T-helper 1 cell (primary cell): ENCODE measurements around the gene PAX6.
A peak's percentile ranks its signal among the peaks of the same experiment; 100 is the strongest.

Experiments used
- DNase-seq, 5 donors: peaks; one replicate each; pipeline ENCODE4 v3.0.0-alpha.2; 2012 to 2020
- total RNA-seq, 4 donors: gene quantifications; one replicate each; lab custom pipeline; 2026; lab: John Stamatoyannopoulos, UW

The PAX6 gene
- total RNA-seq = 0 to 0.08 (median 0) reads per million in 4 donors

GRCh38 chr11:31810779-31811647 lies at the start of gene PAX6:
Gene PAX6 (minus strand): TSS chr11:31811322. CDS start chr11:31806411, 4,911 bp downstream.
- peak in 1 of 5 donors; percentile 30 for DNase-seq

DNA sequence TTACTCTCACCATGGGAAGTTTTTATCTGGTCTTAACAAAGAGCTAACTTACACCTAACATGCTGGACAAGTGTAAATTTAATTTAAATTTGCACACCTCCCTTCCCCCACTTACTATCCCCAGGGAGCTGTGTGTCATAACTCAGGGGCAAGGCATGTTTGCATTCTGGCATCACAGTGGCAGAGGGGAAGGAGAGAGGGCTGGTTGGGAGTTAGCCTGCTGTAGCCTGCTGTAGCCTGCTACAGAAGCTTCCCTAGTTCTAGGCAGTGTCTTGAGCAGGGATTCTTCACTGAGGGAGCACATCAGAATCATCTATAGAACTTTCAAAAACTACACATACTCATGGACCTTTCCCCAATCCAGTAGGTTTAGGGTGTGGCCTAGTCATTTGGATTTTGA lies 49.3 kb upstream of the PAX6 start:
- DNase-seq = no peak

GRCh38 chr11:31856248-31856647 lies 45.1 kb upstream of the PAX6 start:
- DNase-seq = no peak

GRCh38 chr11:31855466-31855865 lies 44.3 kb upstream of the PAX6 start:
- no peak for DNase-seq

DNA sequence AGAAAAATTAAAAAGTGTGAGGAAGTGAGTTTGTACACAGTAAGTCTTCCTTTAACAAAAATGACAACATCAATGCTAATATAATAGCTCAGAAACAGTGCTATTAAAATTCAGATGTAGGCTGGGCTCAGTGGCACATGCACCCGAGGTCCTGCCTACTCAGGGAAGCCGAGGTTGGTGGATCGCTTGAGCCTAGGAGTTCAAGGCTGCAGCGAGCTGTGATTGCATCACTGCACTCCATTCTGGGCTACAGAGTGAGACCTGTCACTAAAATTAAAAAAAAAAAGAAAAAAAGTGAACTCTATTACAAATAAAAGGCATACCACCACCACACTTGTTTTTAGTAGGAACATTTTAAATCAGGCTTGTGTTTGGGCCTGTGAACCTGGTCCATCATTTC lies 39.2 kb upstream of the PAX6 start:
- no peak for DNase-seq

DNA sequence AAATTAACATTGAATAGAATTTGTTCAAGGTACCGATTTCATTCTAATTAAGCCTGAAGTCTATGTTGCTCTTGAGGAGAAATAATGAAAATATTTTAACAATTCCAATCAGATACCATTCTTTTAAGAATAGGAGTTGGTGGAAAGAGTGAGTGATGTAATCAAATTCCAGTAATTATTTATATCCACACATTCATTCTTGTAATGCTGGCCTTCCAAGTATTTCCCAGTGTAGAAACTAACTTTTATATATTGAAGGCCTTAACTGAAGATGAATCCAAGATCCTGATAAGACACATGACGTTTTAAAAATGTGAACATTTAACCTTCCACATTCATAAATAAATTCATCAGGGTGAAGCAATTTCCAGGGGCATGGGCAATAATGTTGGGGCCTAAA lies 36.6 kb upstream of the PAX6 start:
- no peak for DNase-seq

DNA sequence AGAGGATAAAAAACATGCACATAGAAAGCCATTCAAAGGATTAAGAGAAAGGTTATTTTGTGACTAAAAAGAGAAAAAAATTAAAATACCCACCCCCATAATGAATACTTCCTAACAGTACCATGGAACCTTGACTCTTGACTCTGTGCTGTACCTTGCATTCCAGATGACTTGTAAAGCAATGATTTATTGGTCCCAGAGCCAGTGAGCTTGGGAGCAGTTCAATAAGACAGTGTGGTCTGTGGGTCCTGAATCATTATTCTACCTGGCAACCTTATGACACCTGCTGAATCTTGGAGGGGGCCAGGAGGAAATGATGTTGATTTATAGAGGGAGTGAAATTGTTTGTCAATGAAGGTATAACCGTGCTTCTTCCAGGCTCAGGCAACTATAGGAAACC lies 34.2 kb upstream of the PAX6 start:
- no peak for DNase-seq

DNA sequence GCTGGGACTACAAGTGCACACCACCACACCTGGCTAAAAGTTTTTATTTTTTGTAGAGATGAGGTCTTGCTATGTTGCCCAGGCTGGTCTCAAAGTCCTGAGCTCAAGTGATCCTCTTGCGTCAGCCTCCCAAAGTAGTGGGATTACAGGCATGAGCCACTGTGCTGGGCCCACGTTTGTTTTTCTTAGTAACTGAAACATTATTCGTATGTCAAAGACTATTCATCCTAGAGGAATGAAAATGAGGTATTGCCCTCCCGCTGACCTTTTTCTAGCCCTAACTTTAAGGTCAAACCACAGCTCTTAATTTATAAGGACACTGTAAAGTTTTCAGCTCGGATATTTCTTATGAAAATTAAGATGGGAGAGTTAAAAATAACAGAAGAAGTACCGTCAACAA lies 33.2 kb upstream of the PAX6 start:
- DNase-seq = no peak

- no peak for DNase-seq
Measured at GRCh38 chr11:31841435-31841834, 30.3 kb upstream of the PAX6 start.

DNA sequence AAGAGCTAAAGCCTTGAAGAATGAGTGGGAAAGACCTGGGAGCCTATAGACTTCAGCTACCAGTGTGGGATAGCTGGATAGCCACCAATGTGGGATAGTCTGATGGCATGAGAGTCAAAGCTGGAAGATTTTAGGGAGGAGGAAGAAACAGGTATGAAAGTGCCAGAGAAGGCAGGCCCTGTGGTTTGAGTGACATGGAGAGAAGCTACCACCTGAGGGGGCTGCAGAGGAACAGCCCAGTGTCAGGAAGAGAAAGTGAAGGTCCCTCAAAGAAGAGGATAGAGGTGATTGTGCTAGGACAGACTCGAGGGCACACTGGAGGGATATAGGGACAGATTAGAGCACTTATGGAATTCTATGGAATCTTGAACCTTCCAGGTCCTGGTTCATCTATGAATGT lies 23.1 kb upstream of the PAX6 start:
- DNase-seq = no peak

DNA sequence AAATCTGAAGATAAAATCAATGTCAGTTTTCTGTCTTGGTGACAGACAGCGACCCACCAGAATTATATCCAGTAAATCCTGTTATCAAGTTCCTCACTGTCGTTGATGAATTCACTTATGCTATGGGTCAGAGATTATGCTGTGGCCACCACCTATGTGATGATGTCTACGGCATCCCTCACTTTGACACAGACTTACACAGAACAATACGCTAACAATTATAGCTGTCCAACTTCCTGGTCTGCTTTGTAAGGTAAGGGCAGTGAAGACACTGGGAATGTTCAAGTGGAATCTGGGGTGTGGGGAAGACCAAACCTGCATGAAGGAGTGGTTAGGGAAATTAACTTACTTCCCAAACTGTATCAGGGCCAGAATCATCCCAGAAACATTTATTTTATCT lies 19.3 kb upstream of the PAX6 start:
- DNase-seq = no peak

GRCh38 chr11:31828217-31828616 lies 17.1 kb upstream of the PAX6 start:
- no peak for DNase-seq

GRCh38 chr11:31827455-31828206 lies 16.5 kb upstream of the PAX6 start:
- no peak for DNase-seq

DNA sequence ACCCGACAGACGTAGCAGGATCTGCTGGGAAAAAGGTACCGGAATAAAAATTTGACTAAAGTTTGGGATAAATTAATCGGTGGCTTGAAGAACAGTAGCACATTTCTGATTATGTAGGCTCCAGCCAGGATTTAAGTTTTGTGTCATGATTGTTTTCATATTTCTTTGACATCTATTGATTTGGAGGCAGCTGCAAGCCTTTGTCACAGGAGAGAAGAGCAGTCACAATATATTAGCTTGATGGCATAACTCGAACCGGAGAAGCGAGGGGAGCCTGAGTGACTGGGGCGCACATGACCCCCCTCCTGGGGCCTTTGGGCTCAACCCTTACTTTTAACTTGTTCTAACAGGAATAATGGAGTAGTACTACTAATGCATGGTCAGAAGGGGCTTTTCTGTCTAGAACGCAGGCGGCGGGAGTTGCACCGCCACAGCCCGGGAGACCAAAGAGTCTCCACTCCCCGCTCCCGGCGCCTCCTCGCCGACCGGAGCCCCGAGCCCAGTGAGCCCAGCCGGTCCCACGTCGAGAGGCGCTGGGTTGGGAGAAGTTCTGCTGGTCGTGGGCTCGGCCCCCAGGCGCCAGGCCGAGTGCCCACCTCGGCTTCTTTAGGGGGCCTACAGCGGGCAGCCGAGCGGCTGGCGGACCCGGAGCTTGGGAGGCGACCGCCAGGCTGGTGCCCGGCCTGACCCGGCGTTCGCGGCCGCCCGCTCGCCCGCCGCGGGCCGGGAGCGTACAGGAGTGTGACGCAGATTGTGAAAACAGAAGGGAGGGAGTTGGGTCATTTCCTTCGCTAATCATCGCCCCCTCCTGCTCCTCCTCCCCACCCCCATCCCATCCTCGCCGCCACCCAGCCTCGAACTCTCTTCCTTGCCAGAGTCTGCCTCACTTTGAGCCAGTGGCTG lies 15.7 kb upstream of the PAX6 start:
- no peak for DNase-seq

DNA sequence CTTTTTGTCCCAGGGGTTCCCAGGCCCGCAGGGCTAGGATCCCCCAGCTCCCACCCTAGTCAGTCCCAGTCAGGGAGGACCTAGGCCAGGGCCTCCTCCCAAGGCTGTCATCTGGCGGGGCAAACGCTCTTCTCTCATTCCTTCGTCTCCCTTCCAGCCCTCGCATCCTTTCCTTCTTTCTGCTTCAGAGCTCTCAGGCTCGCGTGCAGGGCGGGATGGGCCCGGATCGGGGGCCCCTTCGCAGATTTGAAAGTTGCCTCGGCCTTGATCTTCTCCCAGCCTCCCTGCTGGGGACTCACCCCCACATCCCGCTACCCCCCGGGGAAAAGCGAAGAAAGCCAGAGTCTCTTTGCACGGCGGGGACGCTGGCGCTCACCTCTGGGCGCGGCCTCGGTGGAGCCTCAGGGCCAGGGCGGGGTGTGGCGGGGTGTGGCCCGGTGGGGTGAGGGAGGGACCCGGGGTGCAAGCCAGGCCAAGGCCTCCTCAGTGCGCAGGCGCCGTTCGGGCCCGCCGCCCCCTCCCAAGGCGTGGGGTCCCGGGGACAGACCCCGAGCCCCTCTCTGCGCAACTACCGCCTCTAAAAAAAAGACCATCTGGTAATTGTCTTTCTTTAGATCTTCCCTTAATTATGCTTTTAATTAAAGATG lies 14.8 kb upstream of the PAX6 start:
- no peak for DNase-seq

DNA sequence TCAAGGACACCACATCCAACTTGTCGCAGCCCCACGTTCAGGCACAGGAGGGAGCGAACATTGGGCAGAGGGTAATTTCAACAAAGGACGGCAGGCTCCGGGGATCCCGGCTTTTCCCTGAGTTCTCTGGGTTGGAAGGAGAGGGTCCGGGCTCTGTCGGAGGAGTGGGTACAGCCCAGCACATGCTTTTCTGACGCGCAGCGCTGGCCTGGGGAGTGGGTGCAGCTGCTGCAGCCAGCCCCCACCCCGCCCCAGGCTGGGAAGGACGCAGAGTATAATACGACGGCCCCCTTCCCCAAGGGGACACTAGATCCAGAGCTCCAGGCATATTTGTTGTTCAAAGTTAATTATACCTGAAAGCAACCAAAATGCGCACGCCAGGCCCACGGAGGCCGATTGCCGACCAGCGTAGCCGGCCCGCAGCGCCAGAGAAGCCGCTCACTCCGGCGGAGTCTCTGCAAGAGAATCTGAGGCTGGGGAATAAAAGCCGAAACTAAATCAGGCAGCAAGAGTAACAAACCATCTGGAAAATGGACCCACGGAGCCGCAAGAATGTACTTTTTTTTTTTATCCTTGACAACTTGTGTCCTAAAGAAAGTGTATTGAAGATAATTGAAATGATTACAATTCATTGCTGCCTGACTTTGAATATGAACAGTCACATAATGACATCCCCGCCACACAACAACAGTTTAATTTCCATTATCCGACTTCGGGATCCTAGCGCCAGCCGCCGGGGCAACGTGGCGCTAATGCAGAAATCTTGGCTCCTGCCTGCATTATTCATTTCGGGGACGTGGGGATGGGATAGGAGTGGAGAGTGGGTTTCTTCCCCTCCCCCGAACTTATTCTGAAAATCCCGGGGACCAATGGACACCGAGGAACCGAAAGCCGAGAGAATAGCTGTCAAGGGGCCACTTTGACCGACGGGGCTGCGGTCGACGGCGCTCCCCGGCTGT lies 14.0 kb upstream of the PAX6 start:
- no peak for DNase-seq

DNA sequence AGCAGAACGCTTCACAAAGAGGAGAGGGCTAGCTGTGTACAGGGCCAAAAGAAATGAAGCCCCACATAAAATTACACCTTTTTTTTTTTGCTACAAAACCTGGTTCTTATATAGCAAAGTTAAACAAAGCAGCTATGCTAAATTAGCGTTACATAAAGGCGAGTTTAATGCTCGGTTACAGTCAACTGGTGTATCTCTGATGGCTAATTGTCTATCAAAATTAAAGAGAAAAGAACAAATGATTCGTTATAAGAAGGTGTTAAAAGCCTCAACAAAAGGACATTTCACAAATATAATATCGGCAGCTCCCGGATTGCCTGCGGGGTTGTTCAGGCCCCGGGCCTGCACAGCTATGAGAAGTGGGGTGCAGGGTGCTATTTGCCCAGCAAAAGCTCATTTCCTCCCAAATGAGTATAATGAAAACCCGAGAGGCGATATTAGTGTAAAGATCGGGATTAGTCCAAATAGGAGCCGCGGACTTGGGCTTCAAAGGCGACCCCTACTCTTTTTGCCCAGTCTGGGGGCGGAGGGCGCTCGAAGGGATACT lies 13.3 kb upstream of the PAX6 start:
- no peak for DNase-seq

- no peak for DNase-seq
Measured at GRCh38 chr11:31823644-31824331, 12.7 kb upstream of the PAX6 start.

GRCh38 chr11:31822927-31823643 lies 12.0 kb upstream of the PAX6 start:
- no peak for DNase-seq
